K562 (cell line): ENCODE measurements around the gene LANCL1. TPM values are rescaled to one million over a fixed set of nuclear protein-coding genes. Genes with fewer than 3 reads are reported as not detected.

Source experiments
- ATAC-seq: fragments of 200-7000 bp; cut with Tn5 transposase; 3 replicates; pipeline ENCODE4 v1.9.1; 2020; ENCODE audit warnings: moderate library complexity
- BruUV-seq: library from RNA; stranded (reverse); fragments of 400-500 nt; replicated peaks from 2 replicates; lab custom pipeline; 2021; lab: Mats Ljungman, UMichigan
- CTCF ChIA-PET: fragments of 300-600 bp; formaldehyde crosslinking; extraction: SDS; loops from one replicate; lab custom pipeline; 2021; ENCODE audit warnings: low intra/inter-chr PET ratio; lab: Yijun Ruan, JAX
- POLR2A ChIA-PET: fragments of 300-600, 350-650 bp; sonication (Branson Sonifier 250); formaldehyde crosslinking; extraction: SDS; loops from one replicate; lab custom pipeline; 2021; ENCODE audit warnings: antibody characterized with exemption, inconsistent platforms; lab: Yijun Ruan, JAX
- DNase-seq, 4 experiments: peaks; one replicate each; pipeline versions ENCODE4 v3.0.0 to v3.0.0-alpha.2; 2011 to 2018; ENCODE audit warnings: low spot score in 3 of 4, mixed read lengths in 3 of 4; ENCODE audit errors: extremely low read depth in 1 of 4
- FAIRE-seq: peaks from 2 replicates; lab custom pipeline; 2011; peaks lifted over from hg19 to GRCh38; lab: Jason Lieb, UNC
- H2AFZ ChIP-seq: 2 replicates; pipeline ENCODE4 v1.6.0; 2011; ENCODE audit warnings: low read depth, low read length, control low read depth, inconsistent platforms
- H3K27ac ChIP-seq: fragments of 200-600 bp; 3 replicates; pipeline ENCODE4 v1.8.0; 2011; ENCODE audit warnings: low read depth, mild to moderate bottlenecking, control low read depth, inconsistent platforms, low read length, moderate library complexity, mixed read lengths; ENCODE audit errors: extremely low read depth
- H3K27me3 ChIP-seq, 2 experiments: fragments of 300-600 bp in 1 of 2; 2 replicates in 1 of 2; 3 replicates in 1 of 2; pipeline versions ENCODE4 v1.6.0 to v1.8.0; 2011; ENCODE audit warnings: inconsistent platforms in 2 of 2, low read length in 2 of 2, mild to moderate bottlenecking in 1 of 2, mixed read lengths in 1 of 2, moderate library complexity in 1 of 2; ENCODE audit not compliant: control insufficient read depth in 2 of 2, insufficient read depth in 2 of 2
- H3K36me3 ChIP-seq: fragments of 300-600 bp; 3 replicates; pipeline ENCODE4 v1.8.0; 2011; ENCODE audit warnings: mild to moderate bottlenecking, low read length, inconsistent platforms; ENCODE audit not compliant: control insufficient read depth, insufficient read depth
- H3K4me1 ChIP-seq, 2 experiments: fragments of 200-600 bp in 1 of 2; replicated peaks in 1 of 2; 2 replicates in 1 of 2; 3 replicates in 1 of 2; pipeline versions ENCODE4 v1.5.1 to v1.8.0; 2011; ENCODE audit warnings: inconsistent platforms in 2 of 2, low read length in 2 of 2, mild to moderate bottlenecking in 1 of 2, mixed read lengths in 1 of 2, moderate library complexity in 1 of 2; ENCODE audit not compliant: control insufficient read depth in 2 of 2, insufficient read depth in 2 of 2
- H3K4me2 ChIP-seq: 2 replicates; pipeline ENCODE4 v1.6.1; 2011; ENCODE audit warnings: low read length, control low read depth, inconsistent platforms, mixed read lengths; ENCODE audit not compliant: insufficient read depth
- H3K4me3 ChIP-seq: fragments of 200-600 bp; sonication (generic), shearing (Covaris generic); 2 replicates; pipeline ENCODE4 v1.5.1; 2016; ENCODE audit warnings: control low read depth, inconsistent platforms
- H3K79me2 ChIP-seq: fragments of 200-600 bp; 3 replicates; pipeline ENCODE4 v1.8.0; 2011; ENCODE audit warnings: low read length, inconsistent platforms; ENCODE audit not compliant: control insufficient read depth, insufficient read depth
- H3K9ac ChIP-seq, 2 experiments: 2 replicates each; pipeline versions ENCODE4 v1.6.0 to v1.6.1; 2011; ENCODE audit warnings: low read depth in 2 of 2, low read length in 2 of 2, control low read depth in 1 of 2, inconsistent platforms in 1 of 2, mild to moderate bottlenecking in 1 of 2, mixed read lengths in 1 of 2; ENCODE audit not compliant: insufficient read depth in 1 of 2
- H3K9me1 ChIP-seq: one replicate; pipeline ENCODE4 v1.6.0; 2011; ENCODE audit warnings: inconsistent platforms, mild to moderate bottlenecking, low read length, moderate library complexity; ENCODE audit not compliant: control insufficient read depth, insufficient read depth
- H3K9me3 ChIP-seq: replicated peaks from 2 replicates; pipeline ENCODE4 v1.5.1; 2011; ENCODE audit warnings: low read depth, low read length, inconsistent platforms; ENCODE audit not compliant: control insufficient read depth, insufficient read depth
- H4K20me1 ChIP-seq: replicated peaks from 2 replicates; pipeline ENCODE4 v1.6.1; 2011; ENCODE audit warnings: low read length, inconsistent platforms, mixed read lengths; ENCODE audit not compliant: control insufficient read depth, insufficient read depth
- CHD4 ChIP-seq: fragments of 200-600 bp; sonication (generic); IDR thresholded peaks from 3 replicates; pipeline ENCODE4 v1.6.1; 2012; ENCODE audit warnings: low read depth, mild to moderate bottlenecking, mixed read lengths, low read length, inconsistent platforms; ENCODE audit not compliant: insufficient read depth, insufficient replicate concordance, poor library complexity, severe bottlenecking
- FOXK2 ChIP-seq, 2 experiments: fragments of 450-650 bp; IDR thresholded peaks in 1 of 2; conservative IDR thresholded peaks in 1 of 2; 2 replicates each; pipeline ENCODE4 v1.6.1; 2016; ENCODE audit warnings: low read depth in 2 of 2, mild to moderate bottlenecking in 1 of 2
- HDAC6 ChIP-seq: IDR thresholded peaks from 2 replicates; pipeline ENCODE4 v1.6.1; 2012; ENCODE audit warnings: low read depth, mild to moderate bottlenecking, control low read depth, inconsistent platforms, low read length, moderate library complexity
- HDAC8 ChIP-seq: fragments of 450-650 bp; IDR thresholded peaks from 2 replicates; pipeline ENCODE4 v1.6.1; 2016; ENCODE audit warnings: mild to moderate bottlenecking, missing genetic modification characterization, moderate library complexity, missing compliant biosample characterization
- PTRF ChIP-seq: fragments of 450-650 bp; IDR thresholded peaks from 2 replicates; pipeline ENCODE4 v1.6.1; 2016; ENCODE audit warnings: mild to moderate bottlenecking, missing genetic modification characterization, missing compliant biosample characterization
- SMARCA4 ChIP-seq: fragments of 450-650 bp; IDR thresholded peaks from 2 replicates; pipeline ENCODE4 v1.6.1; 2016
- ZKSCAN1 ChIP-seq: fragments of 150-350 bp; IDR thresholded peaks from 2 replicates; pipeline ENCODE4 v1.6.1; 2016; ENCODE audit warnings: low read depth, low read length
- ZNF311 ChIP-seq: fragments of 250-450 bp; sonication (Bioruptor Pico); IDR thresholded peaks from 2 replicates; pipeline ENCODE4 v1.4.0; 2020; ENCODE audit warnings: mild to moderate bottlenecking, moderate library complexity
- ZNF407 ChIP-seq: fragments of 450-650 bp; IDR thresholded peaks from 2 replicates; pipeline ENCODE4 v1.6.1; 2016; ENCODE audit warnings: low read depth
- ZNF77 ChIP-seq: fragments of 250-450 bp; sonication (Bioruptor Pico); IDR thresholded peaks from 2 replicates; pipeline ENCODE4 v1.5.0; 2020
- WGBS: fragments of 100-300 bp; shearing (Covaris generic); methylation state at CpG from one replicate; pipeline ENCODE4 v1.1.6; 2016; ENCODE audit warnings: low coverage, mixed read lengths; ENCODE audit not compliant: insufficient coverage; ENCODE audit errors: missing lambda C conversion rate; 5-methylcytosine and 5-hydroxymethylcytosine counted together
- in situ Hi-C: fragments of 300-500 bp; cut with MboI; formaldehyde crosslinking; loops from 4 replicates; pipeline ENCODE4 v1.15.0; 2018; ENCODE audit warnings: inconsistent platforms, mixed read lengths
- intact Hi-C: fragments of 100-400 bp; cut with micrococcal nuclease; formaldehyde crosslinking; loops from 2 replicates; pipeline ENCODE4 v1.14.2; 2022
- polyA plus RNA-seq, 8 experiments: library from polyadenylated mRNA; depleted of rRNA in 4 of 8; stranded (reverse) in 5 of 8; unstranded in 3 of 8; fragments of >200 nt; fragmentation: Nextera tagmentation in 2 of 8; fragmentation: Illumina TruSeq in 1 of 8; extraction: Ambion mirVana in 2 of 8; extraction: Trizol in 1 of 8; gene quantifications; 2 replicates each; pipeline versions ENCODE4 v1.2.1 to v1.2.3, GENCODE V29; 2011 to 2014; ENCODE audit warnings: inconsistent platforms in 1 of 8, missing spikeins in 1 of 8
- total RNA-seq, 7 experiments: library from RNA; depleted of rRNA in 6 of 7; stranded (reverse); fragments of >200 nt in 6 of 7; fragmentation: Illumina TruSeq in 2 of 7; extraction: Trizol in 2 of 7; gene quantifications; 2 replicates each; pipeline versions ENCODE4 v1.2.1 to v1.2.3, GENCODE V29; 2011 to 2021; ENCODE audit warnings: low replicate concordance in 1 of 7

Gene LANCL1
- total and polyA plus RNA-seq, 9 of the 15 experiments (the other 6 are each of a cell fraction or from before 2014, with no cell fraction given) = 15.3 to 56.3 (median 30.1) TPM

GRCh38 chr2:210515911-210516310 is 39.4 kb upstream of the LANCL1 start:
- ChIA-PET CTCF (no interaction called here), POLR2A (no interaction called here)
- WGBS = 10% methylated on average over 2 of the region's 2 CpGs
- Histone ChIP-seq H3K4me2 (no peak overlapping the region), H3K9ac (no peak overlapping the region), H3K9me3 (no peaks in the 10 kb centered on the region), H3K9me1 (no peaks in the 10 kb centered on the region), H3K27ac (no peak overlapping the region), H2AFZ (no peak overlapping the region), H4K20me1 (no peaks in the 10 kb centered on the region), H3K36me3 (no peaks in the 10 kb centered on the region), H3K4me1 (no peaks in the 10 kb centered on the region), H3K27me3 (no peaks in the 10 kb centered on the region), H3K4me3 (no peak overlapping the region), H3K79me2 (no peaks in the 10 kb centered on the region)
- FAIRE-seq (no peak), DNase-seq (no peak), ATAC-seq (no peak)
- intact Hi-C loops (no loop called here), in situ Hi-C loops (no loop called here)
- no TSS peak for BruUV-seq
- TF ChIP-seq ZNF407 = no peak
- no peak for TF ChIP-seq PTRF (tag)
- no peak for TF ChIP-seq HDAC8 (tag)
- no peak for TF ChIP-seq ZNF311 (CRISPR knock-in tag)
- no peak for TF ChIP-seq HDAC6
- no peak for TF ChIP-seq ZNF77 (CRISPR knock-in tag)
- no peak for TF ChIP-seq ZKSCAN1
- no peak for TF ChIP-seq FOXK2 (conservative IDR thresholded peaks at IDR 0.05 in 1 of 2, IDR thresholded peaks at IDR 0.05 in 1 of 2; ENCODE audit: low read depth in 2 of 2)
- no peak for TF ChIP-seq SMARCA4
- TF ChIP-seq CHD4 = no peak
